Body of pancreas (tissue), 4 donors: ENCODE results near the gene ZNF385D.

Experiments used
- CTCF ChIP-seq, 7 experiments: fragments of 450-650 bp in 4 of 7; fragments of 200-600 bp in 3 of 7; sonication (generic) in 3 of 7; IDR thresholded peaks; one replicate each; pipeline ENCODE4 v1.5.1; 2016 to 2019; ENCODE audit warnings: antibody characterized with exemption in 7 of 7
- POLR2A ChIP-seq, 3 donors: fragments of 450-650 bp; IDR thresholded peaks; one replicate each; pipeline ENCODE4 v1.6.1; 2016; ENCODE audit warnings: antibody characterized with exemption in 3 of 3, mild to moderate bottlenecking in 2 of 3

DNA sequence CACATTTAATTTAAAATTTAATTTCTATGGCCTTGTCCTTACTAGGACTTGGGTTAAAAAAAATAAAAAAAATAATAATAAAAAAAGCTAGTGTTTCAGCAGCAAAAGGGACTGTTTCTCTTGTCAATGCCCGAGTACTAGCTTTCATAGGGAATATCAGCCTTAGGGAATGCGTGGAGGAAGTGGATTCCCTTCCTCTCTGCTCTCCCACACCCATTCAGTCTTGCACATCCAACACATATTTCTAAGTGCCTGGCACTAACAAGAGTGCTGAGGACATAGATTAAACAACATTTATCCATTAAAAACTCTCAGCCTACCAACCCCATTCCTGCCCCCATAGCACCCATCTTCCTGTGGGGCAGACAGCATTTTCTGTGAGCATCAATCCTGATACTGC, 6.2 kb downstream of the ZNF385D start:
- no peak for TF ChIP-seq CTCF (IDR thresholded peaks at IDR 0.05)
- TF ChIP-seq POLR2A (IDR thresholded peaks at IDR 0.05), result no peak
